ELR (cell line): Measurements from ENCODE around the gene FADD.
A peak's percentile ranks its signal among the peaks of the same experiment; 100 is the strongest.
"Not testable (repeated sequence)": the region's sequence is repeated elsewhere in the genome, so short reads cannot be mapped to it uniquely, and the experiment has no call there.

Experiments used
- DNase-seq: peaks from one replicate; pipeline ENCODE4 v3.0.0-alpha.2; 2015; ENCODE audit warnings: low read depth

FADD gene

DNA sequence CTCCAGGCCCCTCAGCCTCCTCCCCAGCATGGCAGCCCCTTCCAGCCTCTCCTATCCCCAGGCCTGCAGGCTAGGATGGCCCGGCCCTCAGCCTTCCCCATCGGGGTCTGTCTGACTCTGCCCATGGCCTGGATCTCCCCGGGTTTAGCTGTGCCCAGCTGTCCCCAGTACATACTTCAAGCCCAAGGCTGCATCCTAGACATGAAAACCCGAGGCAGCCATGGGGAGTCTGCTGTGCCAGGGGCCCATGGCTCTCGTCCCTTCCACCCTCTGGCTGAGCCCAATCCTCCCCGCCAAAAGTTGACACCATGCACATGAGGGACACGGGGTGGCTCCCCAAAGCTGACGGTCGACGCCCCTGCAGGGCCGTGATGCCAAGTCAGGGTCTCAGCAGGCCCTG lies 22.2 kb upstream of the FADD start:
- DNase-seq: no peak

DNA sequence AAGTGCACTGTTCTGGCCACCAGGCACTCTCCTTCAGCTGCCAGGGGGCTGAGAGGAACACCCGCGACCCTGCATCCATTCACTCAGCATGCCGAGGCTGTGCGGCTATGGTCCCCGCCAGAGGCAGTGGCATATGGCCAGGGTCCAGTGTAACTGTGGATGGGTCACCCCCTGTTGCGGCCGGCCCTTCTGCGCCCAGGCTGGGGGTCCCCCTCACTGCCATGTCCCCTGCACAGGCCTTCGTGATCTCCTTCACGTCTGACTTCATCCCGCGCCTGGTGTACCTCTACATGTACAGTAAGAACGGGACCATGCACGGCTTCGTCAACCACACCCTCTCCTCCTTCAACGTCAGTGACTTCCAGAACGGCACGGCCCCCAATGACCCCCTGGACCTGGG lies 20.8 kb upstream of the FADD start:
- DNase-seq: no peak

DNA sequence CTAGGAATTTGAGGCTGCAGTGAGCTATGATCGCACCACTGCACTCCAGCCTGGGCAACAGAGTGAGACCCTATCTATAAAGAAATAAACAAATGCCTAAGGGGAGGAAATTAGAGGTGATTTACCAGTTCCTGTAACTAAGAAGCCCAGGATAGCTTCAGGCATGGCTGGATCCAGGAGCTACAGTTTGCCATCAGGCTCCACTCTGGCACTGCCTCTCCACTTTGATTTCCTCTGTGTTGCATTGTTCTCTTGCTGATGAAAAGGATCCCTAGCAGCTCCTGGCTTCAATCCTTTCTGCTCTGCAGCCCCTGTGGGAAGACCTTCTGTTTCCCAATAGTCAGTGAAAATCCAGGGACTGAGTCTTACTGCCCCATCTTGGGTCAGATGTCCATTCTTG lies 20.1 kb upstream of the FADD start:
- no peak for DNase-seq

DNA sequence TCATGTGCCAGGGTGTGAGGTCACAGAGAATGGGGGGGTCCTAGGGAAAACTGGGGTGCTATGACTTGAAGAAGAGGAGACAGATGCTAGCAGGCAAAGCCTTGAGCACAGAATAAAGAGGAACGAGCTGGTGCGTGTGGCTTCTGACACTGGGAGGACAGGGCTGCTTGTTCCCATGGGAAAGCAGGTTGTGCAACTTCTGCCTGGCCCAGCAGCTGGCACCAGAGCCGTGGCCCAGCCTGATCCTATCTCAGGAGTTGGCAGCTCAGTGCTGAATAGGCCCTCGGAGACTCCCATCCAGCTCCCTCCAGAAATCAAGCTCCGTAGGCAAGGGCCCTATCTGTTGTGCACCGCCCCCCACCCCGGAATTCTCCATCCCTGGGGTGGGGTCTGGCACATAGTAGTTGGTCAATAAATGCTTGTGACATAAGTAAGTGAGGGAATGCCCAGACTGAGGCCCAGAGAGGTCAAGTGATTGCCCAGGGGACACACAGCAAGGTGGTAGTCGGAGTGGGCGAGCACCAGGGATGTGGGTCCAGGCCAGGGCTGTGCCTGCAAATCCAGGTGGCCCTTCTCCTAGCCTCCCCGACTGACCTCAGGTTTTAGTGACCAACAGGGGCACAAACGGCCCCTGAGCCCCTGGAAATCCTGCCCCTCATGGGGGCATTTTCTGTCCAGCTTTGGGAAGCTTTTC lies 19.5 kb upstream of the FADD start:
- DNase-seq: no peak

DNA sequence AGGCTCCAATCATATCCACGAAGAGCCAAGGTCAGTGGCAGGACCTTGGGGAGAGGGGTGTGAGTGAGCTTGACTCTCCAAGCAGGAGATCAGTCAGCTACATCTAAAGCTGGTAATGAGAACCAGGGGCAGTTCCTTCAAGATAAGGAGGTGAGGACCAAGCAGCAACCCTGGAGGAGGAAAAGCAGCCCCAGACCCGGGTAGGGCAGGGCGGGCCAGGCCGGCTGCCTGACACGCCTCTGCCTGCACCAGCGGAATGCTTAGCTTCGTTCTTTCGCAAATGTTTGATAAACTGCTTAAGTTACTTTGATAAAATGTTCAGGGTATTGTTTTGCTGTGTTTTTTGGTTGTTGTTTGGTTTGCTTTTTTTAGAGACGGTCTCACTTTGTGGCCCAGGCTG lies 18.7 kb upstream of the FADD start:
- DNase-seq: no peak

DNA sequence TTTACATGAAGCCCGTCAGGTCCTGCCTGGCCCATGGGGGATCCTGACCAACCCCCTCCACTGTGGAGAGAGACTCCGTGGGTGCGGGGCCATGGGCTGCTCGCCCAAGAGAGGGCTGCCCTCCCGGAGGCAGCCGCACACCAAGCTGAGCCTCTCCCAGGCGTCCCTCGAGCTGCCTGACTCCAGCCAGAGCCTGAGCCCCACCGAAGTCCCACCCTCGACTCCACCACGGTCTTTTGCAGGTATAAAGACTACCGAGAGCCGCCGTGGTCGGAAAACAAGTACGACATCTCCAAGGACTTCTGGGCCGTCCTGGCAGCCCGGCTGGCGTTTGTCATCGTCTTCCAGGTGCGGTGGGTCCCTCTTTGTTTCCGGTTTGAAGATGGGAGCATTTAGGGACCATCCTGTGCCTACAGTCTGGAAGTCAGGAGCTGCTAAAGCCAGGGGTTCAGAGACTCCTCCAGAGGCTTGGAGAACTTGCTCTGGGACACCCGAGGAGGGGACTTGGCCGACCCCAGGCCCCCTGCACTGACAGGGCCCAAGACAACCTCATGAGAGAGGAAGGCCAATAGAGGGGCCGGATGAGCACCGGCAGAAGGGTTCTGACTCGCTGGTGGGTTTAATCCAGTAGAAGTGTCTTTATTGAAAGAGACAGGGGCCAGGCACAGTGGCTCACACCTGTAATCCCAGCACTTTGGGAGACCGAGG lies 17.6 kb upstream of the FADD start:
- DNase-seq: no peak

DNA sequence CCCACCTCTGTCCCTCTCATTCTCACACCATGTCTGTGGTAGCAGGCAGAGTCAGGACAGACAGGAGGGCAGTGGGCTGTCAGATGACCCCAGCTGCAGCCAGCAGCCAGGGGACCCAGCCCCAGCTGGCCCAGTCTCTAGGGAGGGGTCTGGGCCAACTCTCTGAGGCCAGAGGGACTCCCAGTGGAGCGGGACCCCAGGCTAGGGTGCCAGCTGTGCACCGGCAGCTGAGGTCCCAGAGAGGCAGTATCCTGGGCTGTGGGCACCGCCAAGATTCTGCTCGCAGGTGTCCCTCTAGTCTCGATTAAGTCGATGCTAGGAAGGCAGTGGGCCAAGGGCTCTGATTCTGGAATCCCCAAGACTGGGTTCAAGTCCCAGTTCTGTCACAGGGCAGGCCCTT lies 16.7 kb upstream of the FADD start:
- DNase-seq: no peak

DNA sequence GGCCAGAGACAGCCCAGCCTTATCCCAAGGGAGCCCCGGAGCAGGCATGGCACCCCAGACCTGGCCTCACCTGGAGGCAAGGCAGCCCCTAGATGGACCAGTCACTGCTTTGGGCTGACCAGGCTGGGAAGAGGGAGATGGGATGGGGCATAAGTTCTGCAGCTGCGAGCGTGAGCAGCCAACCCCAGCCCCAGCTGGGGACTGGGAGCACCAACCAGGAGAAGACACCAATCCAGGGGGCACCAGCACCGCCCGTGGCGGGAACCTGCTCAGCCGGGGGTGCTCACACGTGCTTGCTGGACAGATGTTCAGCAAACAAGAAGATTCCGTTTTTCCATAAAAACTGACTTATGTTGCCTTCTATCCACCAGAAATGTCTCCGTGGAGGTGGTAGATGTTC lies 16.2 kb upstream of the FADD start:
- DNase-seq: no peak

DNA sequence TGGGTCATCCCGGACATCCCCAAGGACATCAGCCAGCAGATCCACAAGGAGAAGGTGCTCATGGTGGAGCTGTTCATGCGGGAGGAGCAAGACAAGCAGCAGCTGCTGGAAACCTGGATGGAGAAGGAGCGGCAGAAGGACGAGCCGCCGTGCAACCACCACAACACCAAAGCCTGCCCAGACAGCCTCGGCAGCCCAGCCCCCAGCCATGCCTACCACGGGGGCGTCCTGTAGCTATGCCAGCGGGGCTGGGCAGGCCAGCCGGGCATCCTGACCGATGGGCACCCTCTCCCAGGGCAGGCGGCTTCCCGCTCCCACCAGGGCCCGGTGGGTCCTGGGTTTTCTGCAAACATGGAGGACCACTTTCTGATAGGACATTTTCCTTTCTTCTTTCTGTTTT lies 15.3 kb upstream of the FADD start:
- DNase-seq: no peak

DNA sequence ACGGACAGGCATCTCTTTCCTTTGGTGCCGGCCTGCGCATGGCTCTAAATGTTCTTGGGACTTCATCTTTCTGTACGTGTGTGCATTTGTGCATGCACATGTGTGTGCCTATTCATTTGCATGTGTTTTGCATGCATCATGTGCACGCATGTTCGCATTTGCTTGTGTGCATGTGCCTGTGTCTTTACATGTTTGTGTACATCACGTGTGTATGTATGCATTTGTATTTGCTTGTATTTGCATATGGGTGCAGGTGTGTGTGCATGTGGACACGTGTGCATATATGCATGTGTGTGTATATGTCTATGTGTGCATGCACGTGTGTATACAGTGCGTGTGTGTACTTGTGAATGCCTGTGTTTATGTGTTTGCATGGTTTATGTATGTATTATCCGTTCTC lies 13.5 kb upstream of the FADD start:
- no peak for DNase-seq

DNA sequence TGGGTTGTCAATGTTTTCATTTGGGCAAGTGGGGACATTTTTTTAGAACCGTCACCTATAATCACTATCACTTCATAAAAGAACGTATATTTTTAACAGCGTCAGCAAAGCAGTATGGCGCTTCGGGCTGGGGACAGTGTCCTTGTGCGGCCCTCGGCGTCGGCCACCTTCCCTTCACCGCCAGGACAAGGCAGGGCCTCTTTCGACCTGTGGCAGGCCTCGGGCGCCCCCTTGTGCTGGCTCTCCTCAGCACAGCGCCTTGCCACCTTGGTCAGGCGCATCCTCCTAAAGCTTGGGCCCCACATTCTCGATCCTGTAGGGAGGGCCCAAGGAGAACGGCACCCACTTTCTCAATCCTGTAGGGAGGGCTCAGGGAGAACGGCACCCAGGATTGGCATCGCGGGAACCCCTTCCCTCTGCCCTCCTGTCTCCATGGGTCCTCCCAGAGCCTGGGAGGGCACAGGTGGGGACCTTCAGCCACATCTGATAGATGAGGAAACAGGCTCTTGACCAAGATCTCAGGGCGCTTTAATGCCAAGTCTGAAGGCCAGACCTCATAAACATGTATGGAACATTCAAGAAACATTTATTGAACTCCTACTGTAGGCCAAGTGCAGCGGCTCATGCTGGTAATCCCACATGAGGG lies 11.5 kb upstream of the FADD start:
- DNase-seq: peak; percentile 67

DNA sequence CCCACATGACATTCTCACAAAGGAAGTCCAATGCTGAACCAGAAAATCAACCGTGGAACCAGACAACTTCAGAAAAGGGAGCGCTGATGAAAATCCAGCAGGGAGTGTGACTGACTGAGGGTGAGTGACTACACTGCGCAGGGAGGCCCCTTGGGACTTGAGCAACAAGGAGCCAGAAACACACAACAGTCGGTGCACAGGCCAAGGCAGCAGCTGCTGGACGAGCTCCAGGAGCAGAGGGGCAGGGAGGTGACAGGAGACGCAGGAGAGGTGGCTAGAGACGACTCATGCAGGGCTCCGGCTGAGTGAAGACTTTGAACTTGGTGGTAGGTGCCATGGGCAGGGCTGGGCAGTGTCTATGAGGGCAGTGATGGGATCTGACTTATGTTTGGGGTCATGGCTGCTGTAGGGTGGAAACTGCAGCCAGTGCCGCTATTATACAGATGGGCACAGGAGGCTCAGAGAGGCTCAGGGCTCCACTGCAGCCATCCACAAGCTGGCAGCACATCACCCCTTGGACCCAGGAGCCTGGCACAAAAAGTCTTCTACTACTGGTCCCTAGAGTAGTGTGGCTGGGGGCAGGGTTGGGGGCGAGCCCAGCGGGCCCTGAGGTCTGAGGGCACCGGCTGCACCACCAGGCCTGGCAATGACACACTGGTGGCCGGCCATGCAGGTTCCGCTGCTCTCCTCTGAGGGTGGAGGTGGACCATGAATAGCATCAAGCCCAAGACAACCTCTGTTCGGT lies 10.3 kb upstream of the FADD start:
- no peak for DNase-seq

DNA sequence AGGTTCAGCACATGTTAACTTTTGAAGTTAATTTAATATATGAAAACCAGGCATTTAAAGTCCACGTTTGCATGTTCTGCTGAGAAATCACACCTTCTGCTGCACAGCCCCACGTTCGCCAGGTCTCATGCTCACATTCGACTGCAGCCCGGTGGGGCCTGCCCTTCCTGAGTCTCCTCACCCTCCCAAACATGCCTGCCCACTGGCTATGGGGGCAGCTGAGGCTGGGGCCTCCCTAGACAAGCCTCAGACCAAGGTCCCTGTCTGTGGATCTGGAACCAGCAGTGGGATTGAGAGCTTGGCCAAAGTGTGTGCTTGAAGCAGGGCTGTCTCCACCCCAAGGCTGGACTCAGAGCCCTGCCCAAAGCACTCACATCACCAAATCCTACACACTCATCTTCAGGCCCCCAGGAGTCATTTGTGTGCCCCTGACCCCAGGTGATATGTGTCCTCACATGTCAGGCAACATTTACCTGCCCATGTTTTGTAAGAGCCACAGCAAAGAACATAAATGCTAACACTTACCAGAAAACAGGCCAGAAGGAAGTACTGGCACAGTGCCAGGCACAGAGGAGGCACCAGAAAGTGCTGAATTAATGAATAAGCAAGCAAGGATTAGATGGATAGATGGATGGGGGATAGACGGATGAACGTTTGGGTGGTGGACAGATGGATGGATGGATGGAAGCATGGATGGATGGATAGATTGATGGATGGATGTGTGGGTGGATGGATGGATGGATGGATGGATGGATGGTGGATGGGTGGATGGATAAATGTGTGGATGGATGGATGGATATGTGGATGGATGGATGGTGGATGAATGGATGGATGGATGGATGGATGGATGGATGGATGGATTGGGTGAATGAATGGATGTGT lies 9.4 kb upstream of the FADD start:
- no peak for DNase-seq

DNA sequence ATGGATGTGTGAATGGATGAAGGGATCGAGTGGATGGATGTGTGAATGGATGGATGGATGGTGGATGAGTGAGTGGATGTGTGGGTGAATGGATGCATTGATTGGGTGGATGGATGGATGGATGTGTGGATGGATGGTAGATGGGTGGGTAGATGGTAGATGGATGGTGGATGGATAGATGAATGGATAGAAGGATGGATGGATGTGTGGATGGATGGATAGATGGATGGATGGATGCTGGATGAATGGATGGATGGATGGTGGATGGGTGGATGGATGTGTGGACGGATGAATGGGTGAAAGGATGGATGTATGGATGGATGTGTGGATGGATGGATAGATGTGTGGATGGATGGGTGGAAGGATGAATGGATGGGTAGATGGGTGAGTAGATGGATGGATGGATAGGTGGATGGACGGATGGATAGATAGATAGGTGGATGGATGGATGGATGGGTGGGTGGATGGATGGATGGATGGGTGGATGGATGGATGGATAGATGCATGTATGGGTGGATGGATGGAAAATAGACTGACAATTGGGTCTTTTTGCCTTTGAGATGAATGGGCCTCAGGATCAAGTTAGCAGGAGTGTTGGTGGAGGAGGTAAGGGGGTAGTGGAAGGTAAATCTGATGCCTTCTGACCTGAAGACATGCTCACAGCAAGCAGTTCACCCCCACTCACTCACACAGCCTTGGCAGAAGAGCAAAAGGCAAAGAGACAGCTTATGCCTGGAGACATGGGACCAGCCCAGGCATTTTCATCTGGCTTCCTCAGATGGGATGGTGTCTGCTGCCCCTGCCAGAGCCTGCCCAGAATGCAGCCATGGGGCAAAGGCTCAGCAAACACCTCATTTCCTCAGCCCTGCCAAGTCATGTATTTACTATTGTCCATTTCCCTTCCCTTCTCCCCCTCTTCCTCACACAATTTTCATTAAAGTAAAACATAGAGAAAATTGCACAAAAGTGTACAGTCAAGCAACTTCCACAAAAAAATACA lies 8.0 kb upstream of the FADD start:
- DNase-seq: no peak

DNA sequence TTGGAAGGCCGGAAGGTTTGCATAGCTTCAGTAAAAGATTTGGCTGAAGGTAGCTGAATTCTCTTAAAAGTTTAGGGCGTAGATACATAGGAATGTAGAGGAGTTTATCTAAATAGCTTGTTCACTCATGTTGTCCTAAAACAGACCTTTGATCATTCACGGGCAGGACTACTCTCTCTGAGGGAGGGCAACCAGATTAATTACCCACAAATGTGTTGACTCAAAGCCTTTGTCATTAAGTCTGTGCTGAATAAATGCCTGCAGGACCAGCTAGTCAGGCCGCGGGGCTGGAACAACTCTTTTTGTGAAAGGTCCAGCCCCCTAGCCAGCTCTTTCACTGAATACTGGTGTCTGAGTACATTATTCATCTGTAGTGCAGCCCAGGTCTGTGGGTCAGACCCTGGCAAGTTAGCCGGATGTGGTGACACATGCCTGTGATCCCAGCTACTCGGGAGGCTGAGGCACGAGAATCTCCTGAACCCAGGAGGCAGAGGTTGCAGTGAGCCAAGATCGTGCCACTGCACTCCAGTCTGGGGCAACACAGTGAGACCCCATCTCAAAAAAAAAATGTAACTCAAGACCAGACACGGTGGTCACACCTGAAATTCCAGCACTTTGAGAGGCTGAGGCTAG lies 2.8 kb upstream of the FADD start:
- DNase-seq: peak; percentile 36

DNA sequence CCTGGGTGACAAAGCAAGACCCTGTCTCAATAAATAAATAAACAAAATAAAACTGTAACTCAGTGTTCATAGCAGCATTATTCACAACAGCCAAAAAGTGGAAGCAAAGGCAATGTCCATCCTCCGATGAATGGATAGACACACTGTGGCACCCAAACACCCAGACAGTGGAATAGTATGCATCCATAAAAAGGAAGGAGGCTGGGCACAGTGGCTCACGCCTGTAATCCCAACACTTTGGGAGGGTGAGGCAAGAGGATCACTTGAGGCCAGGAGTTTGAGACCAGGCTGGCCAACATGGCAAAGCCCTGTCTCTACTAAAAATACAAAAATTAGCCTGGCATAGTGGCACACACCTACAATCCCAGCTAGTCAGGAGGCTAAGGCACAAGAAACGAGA lies 2.0 kb upstream of the FADD start:
- DNase-seq: not testable (repeated sequence)

DNA sequence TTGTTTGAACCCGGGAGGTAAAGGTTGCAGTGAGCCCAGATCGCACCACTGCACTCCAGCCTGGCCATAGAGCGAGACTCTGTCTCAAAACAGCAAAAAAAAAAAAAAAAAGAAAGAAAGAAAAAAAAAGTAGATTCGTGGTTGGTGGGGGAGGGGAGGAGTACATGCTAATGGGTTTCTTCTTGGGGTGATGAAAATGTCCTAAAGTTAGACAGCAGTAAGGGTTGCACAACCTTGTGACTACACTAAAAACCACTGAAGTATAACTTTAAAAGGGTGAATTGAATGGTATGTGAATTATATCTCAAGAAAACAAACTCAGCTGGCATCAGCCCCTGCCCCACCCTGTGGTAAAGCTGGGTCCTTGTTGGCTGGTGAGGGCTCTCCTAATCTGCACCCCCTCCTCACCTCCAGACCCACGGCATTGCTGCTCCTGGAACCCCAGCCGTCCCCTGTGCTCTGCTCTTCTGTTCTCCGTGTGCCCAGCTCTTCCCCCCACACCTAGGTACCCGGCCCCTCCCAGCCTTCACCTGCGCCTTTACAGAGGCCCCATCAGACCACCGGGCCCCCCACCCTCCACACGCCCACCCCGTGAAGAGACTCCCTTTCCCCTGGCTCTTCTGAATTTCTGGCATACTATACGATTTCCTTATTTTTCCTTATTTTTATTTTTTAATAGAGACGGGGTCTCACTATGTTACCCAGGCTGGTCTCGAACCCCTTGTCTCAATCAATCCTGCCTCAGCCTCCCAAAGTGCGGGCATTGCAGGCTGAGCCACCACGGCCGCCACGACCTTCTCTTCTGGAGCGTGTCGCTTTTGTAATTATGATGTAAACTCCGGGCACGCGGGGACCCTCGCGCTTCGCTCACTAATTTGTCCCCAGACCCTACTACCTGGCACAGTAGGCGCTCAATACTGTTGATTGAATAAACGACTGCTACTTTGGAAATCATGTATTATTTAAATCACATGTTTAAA lies 924 bp upstream of the FADD start:
- no peak for DNase-seq

DNA sequence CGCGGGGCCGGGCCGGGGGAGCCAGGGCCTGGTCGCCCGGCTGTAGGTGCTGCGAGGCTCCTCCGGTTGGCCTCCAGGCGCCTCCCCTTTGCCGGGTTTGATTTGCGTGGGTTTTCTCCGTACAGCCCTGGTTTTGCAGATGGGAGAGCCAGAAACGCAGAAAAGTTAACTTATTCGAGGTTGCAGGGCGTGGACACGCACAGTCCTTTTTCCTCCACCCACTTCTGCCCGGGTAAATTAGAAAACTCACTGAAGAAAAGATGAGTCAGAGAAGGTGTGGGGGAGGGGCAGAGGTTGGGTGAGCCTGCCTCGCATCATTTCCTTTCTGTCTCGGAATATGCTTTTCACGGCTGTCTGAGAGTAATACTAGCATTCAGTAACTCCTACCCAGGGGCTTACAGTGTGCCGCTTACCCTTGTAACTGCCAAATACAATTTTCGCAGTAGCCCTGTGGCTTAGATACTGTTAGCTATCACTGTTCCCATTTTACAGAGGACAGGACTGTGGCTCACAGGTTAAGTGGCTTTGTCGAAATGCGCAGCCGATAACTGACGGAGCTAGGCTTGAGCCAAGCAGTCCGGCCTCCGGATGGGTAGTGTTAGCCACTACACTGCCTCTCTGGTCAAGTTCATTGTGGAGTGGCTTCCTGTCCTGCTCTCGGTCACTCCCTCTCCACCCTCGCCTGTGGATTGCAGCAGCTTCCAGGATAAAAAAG lies 812 bp downstream of the FADD start:
- peak; percentile 95 for DNase-seq
